Left forelimb (tissue), 1 donor: ENCODE measurements around the gene LSR.

Source experiments
- DNase-seq: peaks from one replicate; pipeline ENCODE4 v3.0.0-alpha.2; 2018; ENCODE audit warnings: low spot score

Gene LSR

DNA sequence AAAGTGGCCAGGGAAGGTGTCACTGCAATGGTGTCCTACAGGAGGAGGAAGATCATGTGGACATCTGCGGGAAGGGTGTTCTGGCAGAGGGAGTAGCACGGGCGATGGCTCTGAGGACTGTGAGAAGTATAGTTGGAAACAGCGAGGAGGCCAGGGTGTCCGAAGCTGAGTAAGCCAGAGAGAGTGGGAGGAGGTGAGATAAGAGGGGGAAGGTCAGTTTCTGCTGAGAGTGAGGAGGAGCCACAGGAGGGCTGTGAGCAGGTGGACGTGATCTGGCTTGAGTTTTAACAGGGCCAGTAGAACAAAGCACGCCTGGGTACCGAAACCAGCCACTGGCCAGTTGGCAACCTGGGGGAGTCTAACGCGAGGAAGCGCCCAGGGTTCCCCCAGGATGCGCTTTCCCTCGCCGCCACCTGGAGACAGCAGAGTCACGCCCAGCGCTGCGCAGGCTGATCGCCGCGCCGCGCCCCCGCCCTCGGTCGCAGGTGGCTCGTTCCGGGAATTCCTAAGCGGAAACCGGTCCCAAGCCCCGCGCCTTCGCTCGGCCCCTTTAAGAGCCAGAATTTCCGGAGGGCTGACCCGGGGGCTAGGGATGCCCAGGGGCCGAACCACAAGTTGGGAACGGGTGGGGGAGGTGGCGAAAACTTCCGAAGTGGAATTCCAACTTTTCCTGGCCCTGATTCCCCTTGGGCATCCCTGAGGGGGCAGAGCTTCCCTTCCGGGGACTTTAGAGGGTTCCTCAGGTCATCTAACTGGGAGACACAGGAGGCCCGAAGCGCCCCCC, 1.1 kb upstream of the LSR start:
- DNase-seq: no peak

DNA sequence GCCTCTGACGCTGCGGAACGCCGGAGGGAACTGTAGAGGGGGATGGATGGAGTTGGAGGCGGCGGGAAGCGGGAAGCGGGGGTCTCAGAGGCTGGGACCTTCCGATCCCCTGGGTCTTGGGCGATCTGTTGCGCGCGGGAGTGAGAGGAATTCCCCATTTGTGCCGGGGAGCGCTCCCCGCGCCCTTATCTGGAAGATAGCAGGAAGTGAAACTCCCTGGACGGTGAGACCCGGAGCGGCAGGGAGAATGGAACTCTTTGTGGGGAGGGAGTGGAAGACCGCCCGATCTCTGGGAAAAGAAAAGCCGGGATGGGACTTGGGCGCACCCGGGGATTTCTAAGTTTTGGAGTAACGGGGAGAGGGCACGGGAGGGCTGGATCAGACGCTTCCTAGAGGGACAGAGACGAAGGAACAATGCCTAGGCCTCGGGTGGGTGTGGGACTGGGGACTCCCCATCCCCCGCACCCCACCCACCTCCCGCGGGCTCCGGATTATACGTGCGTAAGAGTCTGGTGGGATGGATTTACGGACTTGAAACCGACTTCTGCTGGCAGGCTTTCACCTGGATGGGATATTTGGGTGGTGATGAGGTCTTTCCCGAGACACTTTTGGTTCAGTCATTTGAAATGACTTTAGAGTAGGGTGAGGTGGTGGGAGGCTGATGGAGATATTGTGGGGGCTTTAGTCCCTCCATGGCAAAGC, 495 bp downstream of the LSR start:
- DNase-seq: no peak

DNA sequence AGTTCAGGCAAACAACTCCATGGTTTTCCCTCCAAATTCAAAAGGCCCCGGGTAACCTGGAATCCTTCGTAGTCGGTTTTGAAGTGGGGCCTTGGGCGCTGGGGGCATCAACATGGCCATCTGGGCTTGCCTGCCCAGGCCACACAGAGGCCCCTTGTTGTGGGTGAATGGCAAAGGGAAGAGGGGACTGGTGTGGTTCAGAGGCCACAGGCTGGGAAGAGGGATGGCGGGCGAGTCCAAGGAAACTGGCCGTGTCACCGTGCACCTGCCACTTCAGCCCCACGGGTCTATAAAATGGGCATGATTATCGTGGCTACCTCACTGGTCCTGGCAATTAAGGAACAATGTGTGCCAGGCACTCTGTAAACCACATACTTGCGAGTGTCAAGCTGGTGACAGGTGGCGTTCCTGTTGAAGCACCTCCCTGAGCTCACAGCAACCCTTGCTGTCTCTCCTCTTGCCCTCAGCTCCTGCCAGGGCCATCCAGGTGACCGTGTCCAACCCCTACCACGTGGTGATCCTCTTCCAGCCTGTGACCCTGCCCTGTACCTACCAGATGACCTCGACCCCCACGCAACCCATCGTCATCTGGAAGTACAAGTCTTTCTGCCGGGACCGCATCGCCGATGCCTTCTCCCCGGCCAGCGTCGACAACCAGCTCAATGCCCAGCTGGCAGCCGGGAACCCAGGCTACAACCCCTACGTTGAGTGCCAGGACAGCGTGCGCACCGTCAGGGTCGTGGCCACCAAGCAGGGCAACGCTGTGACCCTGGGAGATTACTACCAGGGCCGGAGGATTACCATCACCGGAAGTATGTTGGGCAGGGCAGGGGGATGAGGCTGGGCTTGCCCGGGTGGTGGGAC, 1.3 kb downstream of the LSR start:
- DNase-seq: peak; percentile 46

DNA sequence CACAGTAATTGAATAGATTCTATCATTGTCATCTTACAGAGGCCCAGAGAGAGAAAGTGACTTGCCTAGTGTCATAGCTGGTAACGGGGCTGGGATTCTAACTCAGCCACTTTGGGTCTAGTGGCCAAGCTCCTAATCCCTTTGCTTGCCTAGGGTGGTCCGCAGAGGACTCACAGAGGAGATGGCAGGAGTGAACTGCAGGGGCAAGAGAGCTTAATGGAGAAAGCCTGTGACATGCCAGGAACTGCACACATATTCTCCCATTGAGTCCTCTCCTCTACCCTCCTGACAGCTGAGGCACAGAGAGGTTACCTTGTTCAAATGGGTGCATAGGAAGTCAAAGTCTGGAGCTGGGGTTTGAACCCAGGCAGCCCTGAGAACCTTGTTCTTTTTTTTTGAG, 2.7 kb downstream of the LSR start:
- DNase-seq: no peak

DNA sequence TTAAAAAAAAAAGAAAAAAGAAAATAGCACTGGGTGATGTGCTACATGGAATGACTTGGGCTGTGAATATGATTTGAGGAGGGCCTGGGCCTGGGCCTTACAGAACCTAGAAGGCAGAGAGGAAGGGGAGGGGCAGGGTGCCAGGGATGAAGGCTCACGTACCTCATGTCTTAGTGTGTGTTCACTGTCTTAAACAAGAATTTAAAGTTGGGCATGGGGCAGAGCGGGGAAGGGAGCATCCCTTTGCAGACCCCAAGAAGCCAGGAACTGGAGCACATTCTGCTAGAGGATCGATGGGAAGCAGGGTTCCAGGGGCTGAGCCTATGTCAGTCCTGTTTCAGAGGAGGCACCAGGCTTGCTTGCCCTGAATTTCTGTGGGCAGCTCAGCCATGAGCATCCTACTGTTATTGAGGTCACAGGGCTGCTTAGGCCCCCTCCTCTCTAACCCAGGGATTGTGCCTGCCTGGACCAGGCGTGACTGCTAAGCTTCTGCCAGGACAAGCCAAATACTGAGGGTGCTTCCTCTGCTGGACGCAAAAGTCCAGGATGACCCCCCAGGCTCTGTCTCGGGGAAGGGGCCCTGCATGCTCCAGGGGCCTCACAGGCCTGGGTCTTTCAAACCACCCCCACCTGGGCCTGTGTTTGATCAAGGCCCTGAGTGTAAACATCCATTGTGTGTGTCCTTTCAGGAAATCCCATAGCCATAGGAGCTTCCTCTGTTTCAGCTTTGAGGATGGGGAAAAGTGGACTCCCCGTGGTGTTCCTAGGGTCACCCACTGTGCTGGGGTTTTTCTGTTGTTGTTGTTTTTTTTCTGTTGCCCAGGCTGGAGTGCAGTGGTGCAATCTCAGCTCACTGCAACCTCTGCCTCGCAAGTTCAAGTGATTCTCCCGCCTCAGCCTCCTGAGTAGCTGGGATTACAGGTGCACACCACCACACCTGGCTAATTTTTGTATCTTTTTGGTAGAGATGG, 4.8 kb downstream of the LSR start:
- no peak for DNase-seq

DNA sequence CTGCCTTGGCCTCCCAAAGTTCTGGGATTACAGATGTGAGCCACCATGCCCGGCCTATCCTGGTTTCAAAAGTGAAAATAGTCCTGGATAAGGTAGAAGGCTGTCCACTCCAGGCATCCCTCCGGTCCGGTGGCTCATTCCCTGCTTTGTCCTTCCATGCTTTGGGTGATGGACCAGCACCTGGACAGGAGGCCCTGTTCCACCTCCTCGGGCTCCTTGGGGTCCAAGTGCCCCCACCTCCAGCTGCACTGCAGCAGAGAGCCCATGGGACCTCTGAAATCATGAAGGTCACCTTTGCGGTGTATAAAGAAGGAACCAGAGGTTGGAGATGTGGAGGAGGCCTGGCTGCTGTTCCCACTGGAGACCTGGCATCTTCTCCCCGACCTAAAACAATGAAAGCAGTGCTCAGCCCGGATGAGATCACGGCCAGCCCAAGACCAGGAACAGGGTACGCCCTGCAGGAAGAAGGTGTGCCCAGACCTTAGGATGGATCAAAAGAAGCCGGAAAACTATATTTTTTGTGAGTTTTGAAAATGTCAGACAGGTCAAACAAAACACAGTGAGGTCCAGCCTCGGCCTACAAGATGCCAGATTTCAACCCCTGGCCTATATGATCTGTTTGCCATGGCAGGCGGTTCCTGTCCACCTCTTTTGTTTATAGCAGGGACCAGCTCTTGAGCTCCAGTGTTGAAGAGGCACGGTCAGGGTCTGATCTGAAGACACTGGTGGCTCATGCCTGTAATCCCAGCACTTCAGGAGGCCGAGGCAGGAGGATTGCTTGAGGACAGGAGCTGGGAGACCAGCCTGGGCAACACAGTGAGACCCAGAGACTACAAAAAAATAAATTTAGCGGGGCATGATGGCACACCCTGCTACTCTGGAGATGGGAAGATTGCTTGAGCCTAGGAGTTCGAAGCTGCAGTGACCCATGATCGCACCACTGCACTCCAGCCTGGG, 5.8 kb downstream of the LSR start:
- no peak for DNase-seq

DNA sequence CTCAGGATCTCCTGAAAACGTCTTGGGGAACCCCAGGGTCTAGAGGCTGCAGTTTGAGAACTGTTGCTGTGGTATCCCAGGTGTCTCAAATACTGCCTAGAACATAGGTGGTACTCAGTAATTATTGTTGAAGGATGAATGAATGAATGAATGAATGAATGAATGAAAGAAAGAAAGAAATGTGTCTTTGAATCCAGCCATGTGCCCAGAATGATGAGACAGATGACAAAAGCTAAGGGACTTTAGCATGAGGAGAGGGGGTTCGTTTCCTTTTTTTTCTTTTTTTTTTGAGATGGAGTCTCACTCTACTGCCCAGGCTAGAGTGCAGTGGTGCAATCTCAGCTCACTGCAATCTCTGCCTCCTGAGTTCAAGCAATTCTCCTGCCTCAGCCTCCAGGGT, 7.8 kb downstream of the LSR start:
- DNase-seq: no peak

DNA sequence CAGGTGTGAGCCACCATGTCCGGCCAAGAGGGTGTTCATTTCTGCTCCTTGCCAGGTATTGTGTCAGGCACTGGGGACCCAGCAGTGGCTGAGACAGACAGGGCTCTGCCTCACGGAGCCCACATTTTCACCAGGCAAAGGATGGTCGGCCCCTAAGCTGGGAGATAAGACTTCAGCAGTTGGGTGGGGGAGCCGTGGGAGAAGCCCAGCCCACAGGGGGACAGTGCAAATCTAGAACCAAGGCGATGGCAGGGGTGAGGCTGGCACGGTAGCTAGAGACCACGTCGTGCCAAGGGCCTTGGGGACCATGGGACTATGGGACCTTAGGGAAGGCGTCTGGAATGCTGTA, 8.3 kb downstream of the LSR start:
- DNase-seq: no peak

DNA sequence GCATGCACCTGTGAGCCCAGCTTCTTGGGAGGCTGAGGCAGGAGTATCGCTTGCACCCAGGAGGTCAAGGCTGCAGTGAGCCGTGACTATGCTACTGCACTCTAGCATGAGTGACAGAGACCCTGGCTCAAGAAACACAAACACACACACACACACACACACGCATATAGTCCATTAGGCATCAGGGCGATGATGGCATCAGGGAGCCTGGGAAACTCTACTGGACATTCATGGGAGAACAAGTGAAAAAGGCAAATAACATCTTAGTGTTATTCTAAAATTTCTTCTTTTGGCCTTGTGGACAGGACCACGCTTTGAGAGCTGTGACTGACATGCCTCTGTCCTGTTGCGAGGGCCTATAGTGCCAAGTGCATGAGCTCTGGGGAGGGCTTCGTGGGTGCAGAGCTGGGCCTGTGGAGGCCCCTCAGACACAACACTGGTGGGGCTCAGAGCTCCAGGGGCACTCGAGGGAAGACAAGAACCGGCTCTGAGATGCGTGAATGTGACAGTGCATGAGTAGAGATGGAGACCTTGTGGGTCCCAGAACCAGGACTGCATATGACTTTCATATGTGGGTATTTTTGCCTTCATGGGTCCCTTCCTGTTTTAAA, 12.0 kb downstream of the LSR start:
- no peak for DNase-seq

DNA sequence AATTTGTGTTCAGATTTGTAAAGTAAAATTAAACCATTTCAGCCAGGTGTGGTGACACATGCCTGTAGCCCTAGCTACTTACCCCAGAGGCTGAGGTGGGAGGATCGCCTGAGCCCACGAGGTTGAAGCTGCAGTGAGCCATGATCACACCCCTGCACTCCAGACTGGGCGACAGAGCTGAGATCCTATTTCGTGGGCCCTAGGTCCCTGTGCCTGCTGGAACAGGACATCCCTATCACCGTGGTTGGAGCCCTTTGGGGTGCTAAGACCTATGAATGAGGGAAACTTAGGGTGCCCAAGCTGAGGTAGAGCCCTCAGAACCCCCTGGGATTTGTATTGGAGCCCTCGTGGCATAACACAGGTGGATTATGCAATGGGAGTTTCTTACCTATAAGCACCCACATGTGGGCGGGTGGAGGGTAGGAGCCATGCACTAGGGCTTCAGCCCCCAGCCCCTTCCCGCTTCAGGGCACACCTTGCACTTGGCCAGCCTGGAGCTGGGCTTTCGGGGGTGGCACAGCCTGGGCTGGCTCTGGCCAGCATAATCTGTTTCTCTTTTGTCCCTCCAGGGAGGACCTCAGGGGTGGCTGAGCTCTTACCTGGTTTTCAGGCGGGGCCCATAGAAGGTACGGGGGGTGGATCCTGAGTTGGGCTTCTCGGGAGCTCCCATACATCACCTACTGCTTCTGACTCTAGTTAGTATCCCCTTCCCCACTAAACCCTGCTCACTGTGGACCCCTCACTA, 12.7 kb downstream of the LSR start:
- no peak for DNase-seq

DNA sequence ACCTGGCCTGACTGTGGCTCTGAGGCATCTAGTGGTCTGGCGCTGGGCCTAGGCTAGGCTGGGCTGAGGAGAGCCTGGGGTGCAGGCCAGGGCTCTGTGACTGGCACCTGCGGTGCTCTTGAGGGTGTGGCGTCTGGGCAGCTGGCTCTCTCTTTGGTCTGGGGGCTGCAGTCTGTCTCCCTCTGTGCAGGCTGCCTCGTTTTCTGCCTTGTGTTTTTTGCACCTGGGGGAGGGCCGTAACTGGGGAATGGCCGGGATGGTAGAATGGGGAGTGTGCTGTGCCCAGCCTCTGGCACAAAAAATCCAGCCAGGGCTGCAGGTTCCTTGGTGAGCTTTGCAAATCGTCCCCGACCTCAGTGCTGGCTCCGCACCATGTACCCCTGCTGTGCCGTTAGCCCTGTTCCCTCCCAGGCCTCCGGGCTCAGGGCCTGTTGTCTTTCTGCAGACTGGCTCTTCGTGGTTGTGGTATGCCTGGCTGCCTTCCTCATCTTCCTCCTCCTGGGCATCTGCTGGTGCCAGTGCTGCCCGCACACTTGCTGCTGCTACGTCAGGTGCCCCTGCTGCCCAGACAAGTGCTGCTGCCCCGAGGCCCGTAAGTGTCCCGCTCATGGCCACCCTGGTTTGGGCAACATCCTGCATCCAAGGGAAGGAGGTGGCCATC, 13.4 kb downstream of the LSR start:
- no peak for DNase-seq

DNA sequence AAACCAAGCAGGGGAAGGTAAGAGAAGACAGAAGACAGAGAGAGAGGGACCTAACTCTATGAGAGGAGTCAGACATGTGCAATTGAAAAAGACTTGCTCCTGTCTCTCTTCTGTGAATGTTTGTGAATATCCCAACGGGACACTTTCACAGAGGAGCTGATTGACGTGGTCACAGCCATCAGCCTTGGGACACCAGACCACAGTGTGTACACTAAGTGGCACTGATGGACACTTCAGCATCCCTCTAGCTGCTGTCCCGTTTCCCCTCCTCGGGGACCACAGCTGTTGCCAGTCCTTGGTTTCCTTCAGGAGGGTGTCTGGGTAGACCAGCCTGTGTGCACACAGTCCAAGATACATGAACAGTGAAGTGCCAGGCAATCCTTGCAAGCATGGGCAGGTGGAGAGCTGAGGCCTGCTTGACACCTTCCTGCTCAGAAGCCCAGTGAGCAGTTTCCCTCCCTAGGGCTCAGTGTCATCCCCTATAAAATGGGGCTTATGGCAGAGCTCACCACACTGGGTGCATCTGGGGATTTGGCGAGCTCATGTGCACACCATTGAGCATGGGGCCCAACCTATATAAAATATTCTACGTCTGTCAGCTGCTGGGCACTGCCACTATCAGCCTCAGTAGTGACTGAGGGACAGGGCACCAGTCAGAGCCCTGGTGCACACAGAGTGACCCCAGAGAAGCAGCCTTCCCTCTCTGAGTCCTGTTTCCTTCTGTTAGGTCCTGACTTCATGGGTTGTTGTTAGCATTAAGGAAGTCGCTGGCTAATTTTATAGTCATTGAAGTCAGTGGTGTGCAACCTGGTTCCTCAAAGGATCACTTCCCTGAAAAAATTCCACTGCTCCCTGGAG, 15.7 kb downstream of the LSR start:
- peak; percentile 50 for DNase-seq

DNA sequence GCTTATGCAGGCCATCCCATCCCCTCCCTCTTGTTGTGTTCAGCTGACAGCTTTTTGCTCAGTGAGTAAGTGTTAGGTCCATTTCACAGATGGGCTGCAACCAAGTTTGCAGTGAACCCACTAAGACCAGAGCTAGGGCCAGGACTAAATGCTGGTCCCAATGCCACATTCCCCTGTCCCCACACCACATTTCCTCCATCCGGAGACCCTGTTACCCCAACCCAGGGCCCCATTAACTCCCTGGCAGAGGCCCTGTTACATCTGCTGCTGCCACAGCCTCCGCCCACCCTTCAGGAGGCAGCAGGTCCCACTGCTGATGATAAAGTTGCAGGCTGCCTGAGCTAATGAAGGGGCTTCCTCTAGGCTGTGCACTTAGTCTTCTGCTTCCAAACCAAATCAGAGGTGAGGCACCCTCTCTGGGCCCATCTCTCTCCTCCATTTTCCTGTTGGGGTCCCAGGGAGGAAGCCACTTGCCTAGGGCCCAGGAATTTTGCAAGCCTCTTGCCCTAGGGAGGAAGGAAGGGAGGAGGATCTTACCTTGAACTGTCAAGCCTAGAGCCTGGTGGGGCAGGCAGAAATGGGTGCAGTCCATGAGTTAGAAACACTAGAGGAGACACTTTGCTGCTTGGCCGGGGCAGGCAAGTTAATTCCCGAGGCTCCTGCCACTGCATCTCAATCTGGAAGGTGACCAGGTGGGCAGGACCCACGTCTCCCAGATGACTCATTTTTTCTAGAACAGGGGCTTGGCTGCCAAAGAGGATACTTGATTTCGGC, 16.5 kb downstream of the LSR start:
- peak; percentile 59 for DNase-seq

DNA sequence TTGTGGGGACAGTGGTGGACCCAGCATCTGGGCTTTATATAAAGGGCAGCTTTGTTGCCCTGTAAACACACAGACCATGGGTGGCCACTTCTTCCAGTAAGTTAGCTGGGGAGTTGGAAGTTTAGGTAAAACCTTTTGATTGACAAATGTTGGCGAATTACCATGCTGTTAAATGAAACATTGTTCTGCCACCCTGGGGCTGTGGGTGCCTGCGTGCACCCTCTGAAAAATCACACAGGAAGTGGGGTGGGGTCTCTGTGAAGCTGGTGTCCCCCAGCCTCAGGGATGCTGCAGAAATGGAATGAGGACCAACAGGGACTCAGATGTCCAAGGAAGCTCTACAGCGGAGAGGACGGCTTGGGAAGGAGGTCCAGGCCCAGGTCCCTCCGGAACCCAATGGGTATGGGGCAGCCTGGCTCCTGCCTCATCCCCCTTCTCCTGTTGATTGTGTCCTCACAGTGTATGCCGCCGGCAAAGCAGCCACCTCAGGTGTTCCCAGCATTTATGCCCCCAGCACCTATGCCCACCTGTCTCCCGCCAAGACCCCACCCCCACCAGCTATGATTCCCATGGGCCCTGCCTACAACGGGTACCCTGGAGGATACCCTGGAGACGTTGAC, 17.2 kb downstream of the LSR start:
- DNase-seq: peak; percentile 56

DNA sequence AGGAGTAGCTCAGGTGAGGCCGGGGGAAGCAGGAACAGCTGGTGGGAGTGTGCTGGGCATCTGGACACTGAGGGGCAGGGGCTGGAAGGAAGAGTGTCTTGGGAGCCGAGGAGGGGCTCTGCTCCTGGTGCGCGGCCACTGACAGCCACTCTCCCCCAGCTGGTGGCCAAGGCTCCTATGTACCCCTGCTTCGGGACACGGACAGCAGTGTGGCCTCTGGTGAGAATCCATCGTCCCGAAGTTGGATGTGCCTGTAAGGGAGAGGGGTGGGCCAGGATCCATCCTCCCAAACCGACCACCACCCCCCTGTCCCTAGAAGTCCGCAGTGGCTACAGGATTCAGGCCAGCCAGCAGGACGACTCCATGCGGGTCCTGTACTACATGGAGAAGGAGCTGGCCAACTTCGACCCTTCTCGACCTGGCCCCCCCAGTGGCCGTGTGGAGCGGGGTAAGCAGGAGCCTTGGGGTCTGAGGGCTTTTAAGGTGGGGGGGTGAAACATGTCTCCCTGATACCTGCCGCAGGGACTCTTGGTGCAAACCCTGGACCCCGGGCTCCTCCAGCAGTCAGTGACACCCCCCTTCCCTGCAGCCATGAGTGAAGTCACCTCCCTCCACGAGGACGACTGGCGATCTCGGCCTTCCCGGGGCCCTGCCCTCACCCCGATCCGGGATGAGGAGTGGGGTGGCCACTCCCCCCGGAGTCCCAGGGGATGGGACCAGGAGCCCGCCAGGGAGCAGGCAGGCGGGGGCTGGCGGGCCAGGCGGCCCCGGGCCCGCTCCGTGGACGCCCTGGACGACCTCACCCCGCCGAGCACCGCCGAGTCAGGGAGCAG, 17.9 kb downstream of the LSR start:
- DNase-seq: peak; percentile 61
